ENCODE results near the gene WDR48.

The WDR48 gene

GRCh38 chr3:39063143-39063542 is 11.3 kb downstream of the WDR48 start:
- no peak for DNase-seq (ENCODE audit: low read depth, low spot score)

GRCh38 chr3:39064646-39065045 is 12.8 kb downstream of the WDR48 start:
- no peak for DNase-seq (ENCODE audit: low read depth, low spot score)

- no peak for DNase-seq (ENCODE audit: low read depth, low spot score)
These were observed 13.4 kb downstream of the WDR48 start for GRCh38 chr3:39065197-39065596.

- no peak for DNase-seq (ENCODE audit: low read depth, low spot score)
These were observed 15.5 kb downstream of the WDR48 start for GRCh38 chr3:39067286-39067685.

GRCh38 chr3:39068556-39068955 is 16.7 kb downstream of the WDR48 start:
- DNase-seq (ENCODE audit: low read depth, low spot score): no peak

- DNase-seq (ENCODE audit: low read depth, low spot score): no peak
These were observed 24.1 kb downstream of the WDR48 start for GRCh38 chr3:39075910-39076309.

- no peak for DNase-seq (ENCODE audit: low read depth, low spot score)
These were observed 27.7 kb downstream of the WDR48 start for GRCh38 chr3:39079530-39079929.

GRCh38 chr3:39080026-39080425 is 28.2 kb downstream of the WDR48 start:
- no peak for DNase-seq (ENCODE audit: low read depth, low spot score)

GRCh38 chr3:39082666-39083313 is 31.0 kb downstream of the WDR48 start:
- DNase-seq (ENCODE audit: low read depth, low spot score): no peak

- DNase-seq (ENCODE audit: low read depth, low spot score): no peak
These were observed 34.3 kb downstream of the WDR48 start for GRCh38 chr3:39086144-39086543.

GRCh38 chr3:39088456-39088855 is 36.6 kb downstream of the WDR48 start:
- DNase-seq (ENCODE audit: low read depth, low spot score): no peak

GRCh38 chr3:39088889-39089288 is 37.1 kb downstream of the WDR48 start:
- no peak for DNase-seq (ENCODE audit: low read depth, low spot score)

GRCh38 chr3:39090922-39091321 is 39.1 kb downstream of the WDR48 start:
- no peak for DNase-seq (ENCODE audit: low read depth, low spot score)

- DNase-seq (ENCODE audit: low read depth, low spot score): no peak
These were observed 43.2 kb downstream of the WDR48 start for GRCh38 chr3:39094851-39095677.

- DNase-seq (ENCODE audit: low read depth, low spot score): no peak
These were observed 44.0 kb downstream of the WDR48 start for GRCh38 chr3:39095778-39096177.

- DNase-seq (ENCODE audit: low read depth, low spot score): no peak
These were observed 45.0 kb downstream of the WDR48 start for GRCh38 chr3:39096775-39097174.

GRCh38 chr3:39097716-39098472 is 46.1 kb downstream of the WDR48 start:
- no peak for DNase-seq (ENCODE audit: low read depth, low spot score)

GRCh38 chr3:39098473-39099000 is 46.7 kb downstream of the WDR48 start:
- DNase-seq (ENCODE audit: low read depth, low spot score): no peak

GRCh38 chr3:39099242-39099641 is 47.4 kb downstream of the WDR48 start:
- DNase-seq (ENCODE audit: low read depth, low spot score): no peak

- no peak for DNase-seq (ENCODE audit: low read depth, low spot score)
These were observed 48.1 kb downstream of the WDR48 start for GRCh38 chr3:39099738-39100499.

GRCh38 chr3:39100500-39100886 is 48.7 kb downstream of the WDR48 start:
- no peak for DNase-seq (ENCODE audit: low read depth, low spot score)

Data from brain pericyte (primary cell).